ENCODE results near the gene ITPKC.

GRCh38 chr19:40739871-40740703 lies 23.2 kb downstream of the ITPKC start:
- TF ChIP-seq CTCF (IDR thresholded peaks at IDR 0.05; ENCODE audit: insufficient read depth, low read depth, low read length), result no peak
- no peak for TF ChIP-seq EZH2 (IDR thresholded peaks at IDR 0.05; ENCODE audit: insufficient read depth, low read length)

All from astrocyte (in vitro differentiated cells and primary cell).